ENCODE results near the gene RBM28. TPM values are rescaled to one million over a fixed set of nuclear protein-coding genes. Genes with fewer than 3 reads are reported as not detected.

The RBM28 gene
- total and polyA plus RNA-seq, 2 of the 8 experiments (the other 6 are each of a cell fraction or from before 2014, with no cell fraction given), result 12.8 to 65.3 TPM

DNA sequence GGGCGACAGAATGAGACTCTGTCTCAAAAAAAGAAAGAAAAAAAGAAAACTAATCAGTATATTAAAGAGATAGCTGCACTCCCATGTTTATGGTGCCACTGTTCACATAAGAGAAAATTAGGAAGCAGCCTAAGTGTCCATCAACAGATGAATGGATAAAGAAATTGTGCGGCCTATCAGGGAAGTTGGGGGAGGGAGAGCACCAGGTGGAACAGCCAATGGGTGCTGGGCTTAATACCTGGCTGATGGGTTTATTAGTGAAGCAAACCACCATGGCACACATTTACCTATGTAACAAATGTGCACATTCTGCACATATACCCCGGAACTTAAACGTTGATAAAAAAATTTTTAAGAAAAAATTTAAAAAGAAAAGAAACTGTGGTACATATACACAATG, 26.8 kb upstream of the RBM28 start:
- H4K5ac ChIP-seq (ENCODE audit: insufficient read length, low read depth, low read length), result no peak overlapping the region
- no peak overlapping the region for H2BK15ac ChIP-seq (ENCODE audit: low read length)
- ChIA-PET CTCF (ENCODE audit: partially characterized antibody) (interaction anchor here (0.6 to 16.7 kb wide), 3 partner anchors 12 to 25 kb away, joined by 3 to 275 read pairs (median 89); no protein-coding TSS in a partner anchor), POLR2A (ENCODE audit: partially characterized antibody) (no interaction called here)
- no peak for DNase-seq (ENCODE audit: low read depth in 1 of 2, low spot score in 2 of 2)
- H2BK120ac ChIP-seq (replicated peaks; ENCODE audit: low read depth, low read length), result no peak overlapping the region
- no peak overlapping the region for H3K4ac ChIP-seq (replicated peaks; ENCODE audit: insufficient read length, low read depth, low read length)
- H2BK20ac ChIP-seq (ENCODE audit: low read length), result no peak overlapping the region
- H3K27ac ChIP-seq (ENCODE audit: low read depth, low read length), result no peak overlapping the region
- no peak overlapping the region for H2AK5ac ChIP-seq (ENCODE audit: low read depth, low read length)
- H3K9me3 ChIP-seq (ENCODE audit: insufficient read depth in 2 of 2, low read depth in 1 of 2, low read length in 1 of 2), result no peaks in the 10 kb centered on the region
- TF ChIP-seq EP300 (IDR thresholded peaks at IDR 0.05; ENCODE audit: borderline replicate concordance in 1 of 2, low read depth in 2 of 2, low read length in 2 of 2) (peak in 1 of 2 experiments; percentile 58; a peak in 1 of 3 replicates), SP2 (IDR thresholded peaks at IDR 0.05; ENCODE audit: low read length) (no peak)
- H3K4me3 ChIP-seq (ENCODE audit: extremely low read depth in 1 of 4, insufficient read depth in 2 of 4, low read depth in 3 of 4, low read length in 4 of 4), result no peak overlapping the region
- no peak overlapping the region for H4K91ac ChIP-seq (replicated peaks; ENCODE audit: insufficient read length, low read length)
- H4K20me1 ChIP-seq (replicated peaks in 1 of 2; ENCODE audit: control insufficient read depth in 1 of 2, insufficient read depth in 2 of 2, low read length in 2 of 2), result no peaks in the 10 kb centered on the region
- no peak overlapping the region for H2BK5ac ChIP-seq (ENCODE audit: low read depth, low read length)
- no peak overlapping the region for H3K9ac ChIP-seq (replicated peaks in 1 of 4; ENCODE audit: extremely low read depth in 1 of 4, low read depth in 3 of 4, low read length in 3 of 4)
- H2AFZ ChIP-seq (ENCODE audit: low read length), result no peak overlapping the region
- H3K18ac ChIP-seq (ENCODE audit: extremely low read depth, low read length), result no peak overlapping the region
- H2BK12ac ChIP-seq (ENCODE audit: low read depth, low read length), result no peak overlapping the region
- H3K79me1 ChIP-seq (ENCODE audit: low read depth, low read length), result no peaks in the 10 kb centered on the region
- H3K23ac ChIP-seq (ENCODE audit: insufficient read length), result no peak overlapping the region
- H4K8ac ChIP-seq (ENCODE audit: extremely low read depth, insufficient read depth, low read length), result no peak overlapping the region
- no peaks in the 10 kb centered on the region for H3K23me2 ChIP-seq (ENCODE audit: low read depth, low read length)
- no peak overlapping the region for H3K56ac ChIP-seq (replicated peaks; ENCODE audit: insufficient read length, low read depth, low read length)
- H3K4me1 ChIP-seq (replicated peaks in 1 of 4; ENCODE audit: control insufficient read depth in 3 of 4, insufficient read depth in 4 of 4, low read length in 3 of 4), result no peaks in the 10 kb centered on the region
- no peak overlapping the region for H3K4me2 ChIP-seq (ENCODE audit: insufficient read depth in 1 of 2, low read depth in 2 of 2, low read length in 2 of 2)
- no peaks in the 10 kb centered on the region for H3K79me2 ChIP-seq (ENCODE audit: control insufficient read depth in 1 of 2, insufficient read depth in 2 of 2, low read length in 2 of 2)
- WGBS, 2 experiments (ENCODE audit: extremely low coverage in 1 of 2, insufficient coverage in 1 of 2, insufficient read length in 1 of 2, insufficient replicate concordance in 2 of 2, low coverage in 1 of 2, low lambda C conversion rate in 2 of 2, missing lambda C conversion rate in 1 of 2), result 91% methylated on average over 4 of the region's 4 CpGs; no CpG with 5 or more reads in 1 of the 2 experiments
- FAIRE-seq, result no peak
- H3K36me3 ChIP-seq (ENCODE audit: control insufficient read depth in 2 of 4, insufficient read depth in 4 of 4, low read length in 3 of 4), result no peaks in the 10 kb centered on the region
- peaks cover under 1 to 3% (median 2%) of the 10 kb centered on the region in 4 experiments; a peak in 4 of 7 replicates for H3K27me3 ChIP-seq (replicated peaks in 1 of 4; ENCODE audit: control insufficient read depth in 3 of 4, extremely low read depth in 1 of 4, insufficient read depth in 3 of 4, low read length in 3 of 4)
- H3K14ac ChIP-seq (ENCODE audit: insufficient read length), result no peak overlapping the region
